SU-DHL-6 (cell line): ENCODE measurements around the gene SAFB2.

ENCODE experiments used
- CTCF ChIP-seq: fragments of 200-600 bp; sonication (generic); IDR thresholded peaks from one replicate; pipeline ENCODE4 v1.5.1; 2017; ENCODE audit warnings: antibody characterized with exemption, mild to moderate bottlenecking, low read length, moderate library complexity; ENCODE audit not compliant: insufficient read depth, poor library complexity, severe bottlenecking
- EZH2phosphoT487 ChIP-seq: fragments of 200-600 bp; sonication (generic), shearing (Covaris generic); conservative IDR thresholded peaks from 2 replicates; pipeline ENCODE4 v1.6.1; 2018; ENCODE audit warnings: mild to moderate bottlenecking, antibody characterized with exemption, low read length, moderate library complexity, mixed read lengths

- no peak for TF ChIP-seq CTCF
- no peak for TF ChIP-seq EZH2phosphoT487
Measured at GRCh38 chr19:5628919-5629481, 6.4 kb upstream of the SAFB2 start.
